Stimulated activated CD8-positive, alpha-beta memory T cell treated with anti-CD3 and anti-CD28 coated beads, Interleukin-15, amount 100 ng/mL, for 4 hours (primary cell): Measurements from ENCODE around the gene MDFIC.
"Not testable (repeated sequence)": the region's sequence is repeated elsewhere in the genome, so short reads cannot be mapped to it uniquely, and the experiment has no call there.

Source experiments
- DNase-seq, 2 donors: peaks; one replicate each; pipeline ENCODE4 v3.0.0-alpha.2; 2020; ENCODE audit warnings: low read depth in 2 of 2

Gene MDFIC, protein sequence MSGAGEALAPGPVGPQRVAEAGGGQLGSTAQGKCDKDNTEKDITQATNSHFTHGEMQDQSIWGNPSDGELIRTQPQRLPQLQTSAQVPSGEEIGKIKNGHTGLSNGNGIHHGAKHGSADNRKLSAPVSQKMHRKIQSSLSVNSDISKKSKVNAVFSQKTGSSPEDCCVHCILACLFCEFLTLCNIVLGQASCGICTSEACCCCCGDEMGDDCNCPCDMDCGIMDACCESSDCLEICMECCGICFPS

GRCh38 chr7:114922026-114922651 lies at the start of gene MDFIC:
Gene MDFIC (plus strand): TSS chr7:114922094. CDS start chr7:114923034, 940 bp downstream.
- DNase-seq, result peak; percentile 38 to 51

GRCh38 chr7:114874170-114874569 lies 47.7 kb upstream of the MDFIC start:
- no peak for DNase-seq

DNA sequence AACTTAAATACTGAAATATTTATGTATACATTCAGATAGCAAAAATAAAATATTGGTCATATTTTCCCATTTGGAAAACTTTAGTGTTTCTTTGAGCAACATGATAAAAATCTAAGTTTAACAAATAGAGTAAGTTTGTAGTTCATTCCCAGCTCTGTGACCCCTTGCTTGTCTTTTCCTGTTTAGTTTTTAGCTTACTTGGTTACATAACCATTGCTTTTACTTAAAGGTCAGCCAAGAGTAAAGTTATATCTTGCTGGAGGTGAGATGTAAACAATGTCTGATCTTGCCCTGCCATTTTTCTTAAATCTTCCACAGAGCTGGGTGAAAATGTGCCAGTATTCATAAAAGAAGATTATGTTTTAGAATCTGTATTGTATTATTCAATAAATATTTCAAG lies 46.7 kb upstream of the MDFIC start:
- DNase-seq, result no peak

- no peak for DNase-seq
These were observed 42.3 kb upstream of the MDFIC start for GRCh38 chr7:114879554-114879953.

DNA sequence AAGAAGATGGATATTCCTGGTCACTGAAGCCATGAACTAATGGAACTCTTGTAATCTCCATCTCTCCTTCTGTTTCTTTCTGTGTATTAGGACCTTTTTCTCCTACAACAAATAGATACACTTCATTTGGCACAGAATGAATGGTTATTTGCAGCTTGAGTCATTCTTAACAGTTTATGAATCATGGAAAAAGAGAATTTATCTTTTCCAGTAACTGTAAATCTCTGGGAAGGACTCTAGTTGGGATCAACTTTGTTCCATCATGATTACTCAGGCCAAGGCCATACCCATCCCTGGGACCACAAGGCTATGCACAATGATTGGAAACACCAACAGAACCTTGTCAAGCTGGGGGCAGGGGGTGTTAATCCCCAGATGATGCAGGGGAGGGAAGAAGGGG lies 36.1 kb upstream of the MDFIC start:
- DNase-seq, result no peak

DNA sequence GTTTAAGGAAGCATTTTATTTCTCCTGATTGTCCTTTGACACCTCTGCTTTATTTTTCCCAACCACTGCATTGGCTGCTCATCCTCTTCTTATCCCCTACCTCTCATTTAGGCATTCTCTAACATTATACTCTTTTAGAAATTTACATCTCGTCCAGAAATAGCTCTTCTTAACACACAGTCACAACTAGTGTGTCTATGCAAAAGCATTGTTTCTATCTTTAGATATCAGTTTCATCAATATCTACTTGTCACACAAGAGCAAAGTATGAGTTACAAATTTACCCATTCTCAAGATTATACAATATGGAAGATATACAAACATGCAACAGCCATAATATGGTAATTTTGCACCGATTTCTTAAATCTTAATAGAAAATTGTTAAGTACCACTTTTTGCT lies 35.7 kb upstream of the MDFIC start:
- no peak for DNase-seq

DNA sequence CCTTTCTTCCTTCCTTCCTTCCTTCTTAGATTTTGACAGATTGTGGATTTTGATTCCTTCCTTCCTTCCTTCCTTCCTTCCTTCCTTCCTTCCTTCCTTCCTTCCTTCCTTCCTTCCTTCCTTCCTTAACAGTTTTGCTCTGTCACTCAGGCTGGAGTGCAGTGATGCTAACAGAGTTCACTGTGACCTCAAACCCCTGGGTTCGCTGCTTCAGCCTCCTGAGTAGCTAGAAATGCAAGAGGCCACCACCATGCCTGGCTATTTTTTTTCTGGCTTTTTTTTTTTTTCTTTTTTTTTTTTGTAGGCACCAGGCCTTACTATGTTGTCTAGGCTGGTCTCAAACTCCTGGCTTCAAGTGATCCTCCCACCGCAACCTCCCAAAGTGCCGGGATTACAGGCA lies 32.8 kb upstream of the MDFIC start:
- not testable (repeated sequence) for DNase-seq

GRCh38 chr7:114889646-114890285 lies 32.1 kb upstream of the MDFIC start:
- peak in 1 of 2 donors; percentile 2 for DNase-seq

DNA sequence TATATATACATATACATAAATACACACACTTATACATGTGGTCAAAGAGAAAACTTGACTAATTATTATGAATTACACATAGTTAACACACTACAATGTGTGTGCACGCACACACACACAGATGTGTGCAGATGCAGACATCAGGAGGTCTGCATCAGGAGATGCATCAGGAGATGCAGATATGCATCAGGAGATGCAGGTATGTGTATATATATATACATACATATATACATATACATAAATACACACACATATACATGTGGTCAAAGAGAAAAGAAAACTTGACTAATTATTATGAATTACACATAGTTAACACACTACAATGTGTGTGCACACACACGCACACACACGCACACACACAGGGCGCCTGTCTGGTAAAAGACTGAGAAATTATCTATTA lies 31.3 kb upstream of the MDFIC start:
- DNase-seq, result no peak

DNA sequence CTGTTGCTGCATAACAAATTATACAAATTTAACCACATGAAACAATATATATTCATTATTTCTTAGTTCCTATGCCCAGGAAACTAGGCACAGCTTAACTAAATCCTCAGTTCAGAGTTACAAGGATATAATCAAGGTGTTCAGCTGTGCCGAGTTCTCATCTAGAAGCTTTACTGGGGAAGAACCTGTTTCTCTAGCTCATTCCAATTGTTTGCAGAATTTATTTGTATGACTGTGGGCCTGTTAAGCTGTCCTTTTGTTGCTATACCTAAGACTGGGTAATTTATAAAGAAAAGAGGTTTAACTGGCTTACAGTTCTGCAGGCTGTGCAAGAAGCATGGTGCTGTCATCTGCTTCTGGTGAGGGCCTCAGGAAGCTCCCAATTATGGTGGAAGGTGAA lies 21.8 kb upstream of the MDFIC start:
- DNase-seq, result no peak

- no peak for DNase-seq
These were observed 20.1 kb upstream of the MDFIC start for GRCh38 chr7:114901771-114902170.

GRCh38 chr7:114903131-114903530 lies 18.8 kb upstream of the MDFIC start:
- no peak for DNase-seq

- DNase-seq, result no peak
These were observed 11.1 kb upstream of the MDFIC start for GRCh38 chr7:114910787-114911186.

DNA sequence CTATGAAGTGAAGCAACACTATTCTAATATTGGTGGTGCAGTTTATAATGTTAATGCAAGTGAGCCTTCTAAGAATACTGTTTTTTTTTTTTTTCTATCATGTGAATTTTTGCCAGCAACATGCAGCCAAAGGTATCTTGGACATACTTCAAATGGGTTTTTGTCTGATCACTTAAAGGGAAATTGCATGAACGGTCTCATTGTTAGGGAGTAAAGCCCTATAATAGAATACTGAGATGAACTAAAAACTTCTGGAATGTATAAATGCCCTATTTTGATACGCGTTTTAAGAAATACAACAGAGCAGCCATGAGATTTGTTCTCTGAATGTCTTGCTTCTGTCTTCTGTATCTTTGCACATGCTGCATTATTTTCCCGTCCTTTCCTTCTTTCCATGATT lies 10.5 kb upstream of the MDFIC start:
- no peak for DNase-seq

DNA sequence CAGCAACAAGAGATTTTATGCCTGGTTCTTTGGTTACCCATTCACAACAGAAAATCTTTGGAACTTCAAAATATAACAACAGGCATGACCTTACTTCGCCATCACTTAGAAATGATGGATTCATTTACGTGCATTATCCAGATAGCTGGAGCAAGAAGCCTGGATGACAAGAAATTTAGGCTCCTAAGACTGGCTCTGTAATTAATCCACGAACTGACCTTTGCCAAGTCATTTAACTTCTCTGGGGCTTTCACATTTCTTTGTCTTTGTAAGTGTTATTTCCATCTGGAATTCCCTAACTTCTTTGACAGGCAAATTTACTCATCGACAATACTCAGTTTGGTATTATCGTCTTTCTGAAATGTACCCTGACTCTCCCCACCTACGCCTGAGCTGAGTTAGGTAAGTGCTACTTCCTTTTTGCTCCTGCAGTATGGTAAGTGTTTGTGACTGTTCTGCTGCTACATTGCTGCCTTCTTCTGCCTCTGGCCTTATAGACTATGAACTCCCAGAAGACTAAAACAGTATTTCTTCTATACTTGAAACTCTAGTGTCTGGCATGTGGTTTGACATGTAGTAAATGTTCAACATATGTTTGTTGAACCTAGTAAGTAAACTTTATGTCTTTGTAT lies 5.5 kb upstream of the MDFIC start:
- DNase-seq, result no peak

DNA sequence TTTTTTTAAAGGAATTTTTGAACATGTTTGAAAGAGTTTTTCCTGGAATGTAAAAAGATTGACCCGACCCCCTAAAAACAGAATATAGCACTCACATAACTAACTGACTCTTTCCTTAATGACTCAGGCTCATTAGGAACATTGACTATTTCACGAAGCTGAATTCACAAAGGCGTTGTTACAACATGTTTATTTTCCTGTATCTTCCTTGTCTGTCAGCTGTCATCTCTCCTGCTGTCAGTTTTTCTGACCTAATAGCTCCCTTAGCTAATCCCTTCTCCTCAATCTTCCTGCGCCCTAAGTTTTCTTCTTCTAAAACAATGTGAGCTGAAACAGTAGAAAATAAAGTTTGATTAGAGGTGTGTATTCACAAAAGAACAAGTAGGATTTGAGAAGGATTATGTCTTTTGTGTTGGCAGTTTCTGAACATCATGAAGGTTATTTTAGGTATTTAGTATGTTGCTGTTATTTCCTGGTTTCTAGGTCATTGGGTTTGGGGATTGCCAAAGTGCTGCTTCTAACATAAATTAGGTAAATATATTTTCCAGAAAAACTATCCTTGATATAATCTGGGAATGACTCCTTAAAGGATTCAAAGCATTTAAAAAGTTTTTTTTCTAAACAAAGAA lies 4.6 kb upstream of the MDFIC start:
- DNase-seq, result no peak

GRCh38 chr7:114919587-114919986 lies 2.3 kb upstream of the MDFIC start:
- DNase-seq, result no peak

DNA sequence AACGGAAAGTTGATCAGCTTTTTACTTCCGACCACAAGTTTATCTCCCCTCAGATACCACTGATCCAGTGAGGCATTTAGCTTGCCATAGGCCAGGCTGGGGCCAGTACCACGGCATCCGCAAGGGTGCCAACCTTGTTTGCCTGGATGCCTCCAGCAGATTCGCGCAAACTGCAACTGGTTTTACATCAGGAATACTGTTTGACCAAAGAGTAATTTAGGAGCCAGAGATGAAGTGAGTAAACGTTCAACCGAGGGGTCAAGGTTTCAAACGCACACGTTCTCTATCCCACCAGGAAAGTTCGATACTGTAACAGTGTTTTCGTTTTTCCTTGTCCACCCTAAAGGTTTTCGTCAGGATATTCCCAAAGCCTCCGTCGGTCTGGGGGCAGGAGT lies 266 bp upstream of the MDFIC start:
- DNase-seq, result no peak

- peak; percentile 24 to 29 for DNase-seq
These were observed 933 bp downstream of the MDFIC start for GRCh38 chr7:114922652-114923402.

DNA sequence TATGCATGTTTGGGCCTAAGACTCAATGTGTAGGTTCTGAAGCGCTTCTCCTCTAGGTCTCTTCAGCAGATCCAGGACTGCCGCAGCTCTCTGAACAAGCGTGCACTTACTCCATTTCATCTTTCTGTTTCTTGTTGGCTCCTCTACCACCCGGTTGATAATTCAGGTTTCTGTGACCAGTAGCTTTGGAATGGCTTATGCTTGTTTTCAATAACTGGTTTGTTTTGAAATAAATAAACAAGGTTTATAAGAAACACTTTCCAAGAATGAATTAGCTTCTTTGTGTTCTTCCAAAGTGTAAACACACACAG lies 1.5 kb downstream of the MDFIC start:
- DNase-seq, result no peak

DNA sequence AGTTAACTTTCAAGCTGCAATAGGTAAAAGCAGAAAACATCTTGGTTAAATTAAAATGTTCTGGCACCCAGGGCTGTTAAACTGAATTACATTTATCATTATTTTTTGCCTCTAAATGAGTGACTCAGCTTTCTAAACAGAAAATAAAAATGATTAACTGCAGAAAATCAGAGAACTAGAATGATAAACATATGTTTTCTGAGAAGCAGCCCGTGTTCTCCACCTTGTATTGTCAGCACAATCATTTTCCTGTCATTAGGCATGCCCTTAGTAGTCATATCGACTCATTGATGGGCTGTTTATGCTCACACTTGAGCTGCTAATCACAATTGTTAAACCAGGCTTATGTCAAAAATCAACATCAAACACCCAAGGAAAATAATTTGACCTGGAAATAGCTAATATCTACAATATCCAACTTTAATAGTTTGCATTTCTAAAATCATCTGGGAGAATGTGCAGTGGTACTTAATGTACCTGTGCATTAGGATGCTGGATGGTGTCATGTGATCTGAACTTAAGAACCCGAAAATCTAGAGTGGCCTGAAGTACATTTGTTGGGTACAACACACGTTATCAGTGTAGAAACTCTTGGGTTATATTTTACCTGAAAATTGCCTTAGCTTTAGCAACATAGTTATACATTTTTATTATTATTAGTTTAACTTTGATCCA lies 2.3 kb downstream of the MDFIC start:
- DNase-seq, result no peak
